SK-N-MC (cell line): Measurements from ENCODE around the gene KIFBP.

Experiments
- FOXP2 ChIP-seq: optimal IDR thresholded peaks from 2 replicates; pipeline ENCODE3; 2011; ENCODE audit warnings: mild to moderate bottlenecking, moderate library complexity; ENCODE audit not compliant: insufficient read depth; ENCODE audit errors: extremely low read length, control extremely low read depth
- POLR2AphosphoS5 ChIP-seq: IDR thresholded peaks from 2 replicates; pipeline ENCODE4 v1.6.1; 2012; ENCODE audit warnings: mild to moderate bottlenecking, low read depth, low read length, borderline replicate concordance

- no peak for TF ChIP-seq POLR2AphosphoS5
- no peak for TF ChIP-seq FOXP2
Measured at GRCh38 chr10:68973975-68974374, 14.6 kb upstream of the KIFBP start.
